Stomach (tissue), 9 donors: ENCODE measurements around the gene OAF. TPM values are rescaled to one million over a fixed set of nuclear protein-coding genes. Genes with fewer than 3 reads are reported as not detected.

Source experiments
- DNase-seq, 2 donors: peaks; one replicate each; pipeline versions ENCODE4 v3.0.0 to v3.0.0-alpha.2; 2013 to 2019
- H3K27ac ChIP-seq, 5 donors: fragments of 200-600 bp in 4 of 5; sonication (generic) in 4 of 5; one replicate each; pipeline ENCODE4 v1.5.1; 2013 to 2019; ENCODE audit warnings: mild to moderate bottlenecking in 1 of 5, moderate library complexity in 1 of 5
- H3K27me3 ChIP-seq, 3 donors: fragments of 200-600 bp; sonication (generic); one replicate each; pipeline ENCODE4 v1.5.1; 2017 to 2019; ENCODE audit warnings: mixed run types in 1 of 3
- H3K36me3 ChIP-seq, 4 donors: fragments of 200-600 bp; sonication (generic); 1 replicate in 3 of 4; 2 replicates in 1 of 4; pipeline ENCODE4 v1.5.1; 2016 to 2019
- H3K4me1 ChIP-seq, 4 donors: fragments of 200-600 bp; sonication (generic); one replicate each; pipeline ENCODE4 v1.5.1; 2016 to 2019
- H3K4me3 ChIP-seq, 4 donors: fragments of 200-600 bp; sonication (generic) in 3 of 4; one replicate each; pipeline ENCODE4 v1.5.1; 2016 to 2019; ENCODE audit warnings: mild to moderate bottlenecking in 1 of 4
- H3K9me3 ChIP-seq, 4 donors: fragments of 200-600 bp; sonication (generic); one replicate each; pipeline ENCODE4 v1.5.1; 2016 to 2019
- CTCF ChIP-seq, 7 experiments: fragments of 450-650 bp in 4 of 7; fragments of 200-600 bp in 3 of 7; sonication (generic) in 3 of 7; IDR thresholded peaks; one replicate each; pipeline ENCODE4 v1.5.1; 2016 to 2019; ENCODE audit warnings: antibody characterized with exemption in 7 of 7, control low read depth in 2 of 7, mild to moderate bottlenecking in 1 of 7
- EP300 ChIP-seq: sonication (generic); formaldehyde crosslinking; IDR thresholded peaks from one replicate; pipeline ENCODE4 v1.6.1; 2017; ENCODE audit warnings: antibody characterized with exemption
- POLR2A ChIP-seq, 4 donors: fragments of 450-650 bp; IDR thresholded peaks; one replicate each; pipeline ENCODE4 v1.6.1; 2016; ENCODE audit warnings: antibody characterized with exemption in 4 of 4, control low read depth in 2 of 4, mild to moderate bottlenecking in 1 of 4, moderate library complexity in 1 of 4
- POLR2AphosphoS5 ChIP-seq, 3 donors: sonication (generic); formaldehyde crosslinking; IDR thresholded peaks; one replicate each; pipeline ENCODE4 v1.6.1; 2016; ENCODE audit warnings: antibody characterized with exemption in 3 of 3
- WGBS, 5 donors: extraction: QIAGEN DNeasy Blood & Tissue Kit in 3 of 5; methylation state at CpG; one replicate each; pipeline versions ENCODE4 v1.1.5 to v1.1.7; 2013 to 2018; 5-methylcytosine and 5-hydroxymethylcytosine counted together
- intact Hi-C: fragments of 100-400 bp; cut with DNase I; formaldehyde crosslinking; loops from one replicate; pipeline ENCODE4 v1.15.1; 2023; ENCODE audit warnings: low total_unique reads
- polyA plus RNA-seq, 3 donors: library from polyadenylated mRNA; stranded (reverse); fragments of 200-250 nt; gene quantifications; one replicate each; pipeline ENCODE4 v1.2.3, GENCODE V29; 2013
- total RNA-seq, 5 donors: library from RNA; depleted of rRNA; stranded (reverse); fragments of >200 nt; gene quantifications; one replicate each; pipeline versions ENCODE4 v1.1.0 to v1.2.3, GENCODE V29; 2014 to 2016
- donor health status: healthy with polysubstance abuse.
- donor health status: Bipolar disorder and iron deficiency.
- donor health status: healthy.

Gene OAF
- total and polyA plus RNA-seq, 8 donors, result 17.1 to 380 (median 30.4) TPM

DNA sequence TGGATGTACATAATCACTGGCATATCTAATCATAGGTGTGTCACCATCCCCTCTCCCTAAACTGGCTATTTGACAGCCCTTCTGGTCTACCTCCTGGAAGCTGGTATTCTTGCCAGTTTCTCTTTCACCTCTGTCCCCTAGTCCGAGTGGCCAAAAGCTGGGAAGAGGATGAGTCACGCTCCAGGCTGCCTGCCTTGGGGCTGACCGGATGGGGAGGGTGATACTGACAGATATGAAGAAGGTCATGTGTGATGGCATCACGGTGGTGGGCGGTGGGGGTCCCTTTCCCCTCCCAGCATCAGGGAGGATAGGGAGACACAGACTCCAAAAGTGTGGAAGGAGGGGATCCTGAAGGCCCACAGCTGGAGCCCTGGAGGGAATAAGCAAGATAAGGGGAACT lies 4.8 kb downstream of the OAF start:
- TF ChIP-seq CTCF (IDR thresholded peaks at IDR 0.05) (no peak), POLR2AphosphoS5 (IDR thresholded peaks at IDR 0.05) (peak in 1 of 3 donors; percentile 45), POLR2A (IDR thresholded peaks at IDR 0.05) (no peak), EP300 (no peak)
- Histone ChIP-seq H3K36me3 (peaks cover 0 to 10% (median 7%) of the 10 kb centered on the region in 4 donors), H3K4me3 (no peak overlapping the region), H3K27me3 (peaks cover 0 to 6% (median 0%) of the 10 kb centered on the region in 3 donors), H3K4me1 (peaks cover 36 to 94% (median 86%) of the 10 kb centered on the region in 4 donors), H3K9me3 (no peaks in the 10 kb centered on the region), H3K27ac (peak overlapping the region in 4 of 5 donors; percentile 53 to 90 (median 76))
- intact Hi-C loops, result no loop called here
- 47 to 66% (median 49%) methylated on average over 5 of the region's 5 CpGs for WGBS, 5 donors
- DNase-seq, result peak in 1 of 2 donors; percentile 43

GRCh38 chr11:120216426-120217102 lies 5.7 kb downstream of the OAF start:
- H3K4me3 ChIP-seq, result no peak overlapping the region
- WGBS, 5 donors, result 75 to 89% (median 85%) methylated on average over 7 to 8 of the region's 8 CpGs
- H3K27ac ChIP-seq, result peak overlapping the region in 4 of 5 donors; percentile 53 to 90 (median 76)
- TF ChIP-seq CTCF (IDR thresholded peaks at IDR 0.05) (no peak), EP300 (no peak), POLR2A (IDR thresholded peaks at IDR 0.05) (no peak), POLR2AphosphoS5 (IDR thresholded peaks at IDR 0.05) (no peak)
- H3K4me1 ChIP-seq, result peaks cover 43 to 99% (median 91%) of the 10 kb centered on the region in 4 donors
- H3K9me3 ChIP-seq, result no peaks in the 10 kb centered on the region
- H3K36me3 ChIP-seq, result peaks cover 0 to 10% (median 7%) of the 10 kb centered on the region in 4 donors
- DNase-seq, result no peak
- H3K27me3 ChIP-seq, result peaks cover 0 to 3% (median 0%) of the 10 kb centered on the region in 3 donors
- intact Hi-C loops, result no loop called here

DNA sequence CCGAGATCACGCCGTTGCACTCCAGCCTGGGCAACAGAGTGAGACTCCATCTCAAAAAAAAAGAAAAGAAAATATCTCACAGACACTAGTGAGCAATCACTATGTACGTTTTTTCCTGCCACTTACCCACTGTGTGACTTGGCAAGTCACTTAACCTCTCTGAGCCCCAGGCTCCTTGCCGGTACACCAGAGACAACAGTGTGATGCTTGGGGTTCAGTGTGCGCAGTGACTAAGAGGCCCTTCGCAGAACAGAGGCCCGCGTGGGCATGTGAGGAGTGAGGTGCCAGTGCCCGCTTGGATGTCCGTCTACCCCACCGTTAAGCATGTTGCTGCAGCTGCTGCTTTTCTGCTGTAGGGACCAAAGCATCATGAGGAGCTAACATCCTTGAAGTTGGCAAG lies 6.7 kb downstream of the OAF start:
- DNase-seq, result no peak
- Histone ChIP-seq H3K9me3 (no peaks in the 10 kb centered on the region), H3K36me3 (peaks cover 0 to 10% (median 7%) of the 10 kb centered on the region in 4 donors), H3K4me3 (no peak overlapping the region), H3K27ac (peak overlapping the region; percentile 7 to 90 (median 68)), H3K27me3 (no peaks in the 10 kb centered on the region), H3K4me1 (peaks cover 45 to 99% (median 91%) of the 10 kb centered on the region in 4 donors)
- TF ChIP-seq POLR2AphosphoS5 (IDR thresholded peaks at IDR 0.05) (no peak), CTCF (IDR thresholded peaks at IDR 0.05) (no peak), POLR2A (IDR thresholded peaks at IDR 0.05) (no peak), EP300 (no peak)
- 79 to 87% (median 81%) methylated on average over 10 to 12 of the region's 12 CpGs for WGBS, 5 donors
- intact Hi-C loops, result no loop called here

DNA sequence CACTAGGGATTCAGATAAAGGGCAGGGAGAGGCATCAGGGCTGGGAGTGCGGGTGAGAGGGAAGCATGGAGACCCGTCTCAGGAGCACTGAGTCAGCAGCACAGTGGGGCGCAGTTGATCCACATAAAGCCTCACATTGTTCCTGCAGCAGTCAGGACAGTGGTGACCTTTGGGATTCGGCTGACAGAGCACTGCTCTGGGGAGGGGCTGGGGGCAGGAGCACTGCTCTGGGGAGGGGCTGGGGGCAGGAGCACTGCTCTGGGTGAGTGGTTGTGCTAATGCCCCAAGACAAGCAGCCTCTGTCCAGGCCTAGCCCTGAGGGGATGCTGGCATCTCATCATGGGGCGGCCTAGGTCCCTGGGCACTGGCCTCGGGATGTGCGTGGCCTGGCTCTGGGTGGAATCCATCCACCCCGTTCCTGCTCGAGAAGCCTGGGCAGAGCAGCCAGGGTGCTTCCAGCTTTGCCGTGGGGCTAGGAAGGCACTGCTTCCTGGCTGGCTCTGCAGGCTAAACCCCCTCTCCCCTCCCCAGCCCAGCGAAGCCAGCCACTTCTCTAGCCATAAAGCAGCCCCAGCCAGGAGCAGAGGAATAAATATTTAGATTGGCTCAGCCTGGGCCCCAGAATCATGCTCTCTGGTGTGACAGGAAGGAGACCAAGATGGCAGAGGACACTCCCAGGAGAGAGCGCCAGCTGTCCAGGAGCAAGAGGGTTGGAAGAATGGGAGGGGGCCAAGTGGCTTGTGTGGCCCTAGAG lies 7.3 kb downstream of the OAF start:
- DNase-seq, result peak; percentile 53 to 66
- WGBS, 5 donors, result 24 to 44% (median 34%) methylated on average over 8 to 12 of the region's 12 CpGs
- peaks cover 0 to 10% (median 7%) of the 10 kb centered on the region in 4 donors for H3K36me3 ChIP-seq
- H3K9me3 ChIP-seq, result no peaks in the 10 kb centered on the region
- H3K4me3 ChIP-seq, result peak overlapping the region in 1 of 4 donors; percentile 3
- intact Hi-C loops, result no loop called here
- no peaks in the 10 kb centered on the region for H3K27me3 ChIP-seq
- peak overlapping the region; percentile 33 to 90 (median 68) for H3K27ac ChIP-seq
- H3K4me1 ChIP-seq, result peaks cover 45 to 98% (median 88%) of the 10 kb centered on the region in 4 donors
- no peak for TF ChIP-seq CTCF (IDR thresholded peaks at IDR 0.05)
- TF ChIP-seq EP300, result no peak
- no peak for TF ChIP-seq POLR2AphosphoS5 (IDR thresholded peaks at IDR 0.05)
- TF ChIP-seq POLR2A (IDR thresholded peaks at IDR 0.05), result no peak
